Posterior vena cava (tissue), 2 donors: ENCODE data around the gene RSPO3. TPM values are rescaled to one million over a fixed set of nuclear protein-coding genes. Genes with fewer than 3 reads are reported as not detected.

ENCODE experiments used
- DNase-seq: peaks from one replicate; pipeline ENCODE4 v3.0.0-alpha.2; 2020; ENCODE audit warnings: low spot score
- intact Hi-C, 2 donors: fragments of 100-400 bp; cut with DNase I; formaldehyde crosslinking; loops; one replicate each; pipeline versions ENCODE4 v1.14.1 to v1.14.2; 2022 to 2023
- total RNA-seq, 2 donors: library from RNA; stranded (reverse); fragmentation: NEBNext Ultra II Directional; extraction: Animal tissue kit (Norgen Biotek cat#: 25700); gene quantifications; one replicate each; pipeline ENCODE4 v1.2.1, GENCODE V29; 2021
- donor health status: DM: yes; HTN: yes; CAD: no.
- donor health status: DM: yes; HTN: yes; CAD: no.

Gene RSPO3
- total RNA-seq, 2 donors from 2014 or later, result 77.1 to 101 TPM

GRCh38 chr6:127134136-127134535 is 15.7 kb downstream of the RSPO3 start:
- DNase-seq, result no peak
- intact Hi-C loops, result no loop called here

- DNase-seq, result no peak
- intact Hi-C loops, result no loop called here
Measured at GRCh38 chr6:127136786-127137185, 18.3 kb downstream of the RSPO3 start.

GRCh38 chr6:127146932-127147331 is 28.5 kb downstream of the RSPO3 start:
- no peak for DNase-seq
- intact Hi-C loops, result no loop called here

GRCh38 chr6:127147534-127147933 is 29.1 kb downstream of the RSPO3 start:
- no peak for DNase-seq
- intact Hi-C loops, result no loop called here

- DNase-seq, result no peak
- intact Hi-C loops, result no loop called here
Measured at GRCh38 chr6:127148511-127148910, 30.0 kb downstream of the RSPO3 start.

GRCh38 chr6:127154509-127154908 is 36.0 kb downstream of the RSPO3 start:
- no peak for DNase-seq
- intact Hi-C loops, result no loop called here

- DNase-seq, result no peak
- intact Hi-C loops, result no loop called here
Measured at GRCh38 chr6:127160484-127160883, 42.0 kb downstream of the RSPO3 start.

- DNase-seq, result no peak
Measured at GRCh38 chr6:127162836-127163235, 44.4 kb downstream of the RSPO3 start.

GRCh38 chr6:127164036-127164435 is 45.6 kb downstream of the RSPO3 start:
- intact Hi-C loops, result no loop called here
- no peak for DNase-seq

More at GRCh38 chr6:127162836-127163235, 44.4 kb downstream of the RSPO3 start:
- intact Hi-C loops, result no loop called here

- no peak for DNase-seq
- intact Hi-C loops, result no loop called here
Measured at GRCh38 chr6:127164565-127164964, 46.1 kb downstream of the RSPO3 start.

- intact Hi-C loops, result no loop called here
- DNase-seq, result no peak
Measured at GRCh38 chr6:127173156-127173940, 54.9 kb downstream of the RSPO3 start.

GRCh38 chr6:127176146-127176545 is 57.7 kb downstream of the RSPO3 start:
- intact Hi-C loops, result no loop called here
- no peak for DNase-seq

GRCh38 chr6:127177030-127177922 is 58.8 kb downstream of the RSPO3 start:
- no peak for DNase-seq
- intact Hi-C loops, result no loop called here

- intact Hi-C loops, result no loop called here
- DNase-seq, result no peak
Measured at GRCh38 chr6:127177923-127178231, 59.4 kb downstream of the RSPO3 start.

- intact Hi-C loops, result no loop called here
- no peak for DNase-seq
Measured at GRCh38 chr6:127178746-127179145, 60.3 kb downstream of the RSPO3 start.

GRCh38 chr6:127180426-127180825 is 62.0 kb downstream of the RSPO3 start:
- intact Hi-C loops, result no loop called here
- DNase-seq, result no peak

- no peak for DNase-seq
- intact Hi-C loops, result no loop called here
Measured at GRCh38 chr6:127182501-127182900, 64.0 kb downstream of the RSPO3 start.

GRCh38 chr6:127185437-127185995 is 67.0 kb downstream of the RSPO3 start:
- DNase-seq, result no peak
- intact Hi-C loops, result no loop called here

- peak; percentile 90 for DNase-seq
- intact Hi-C loops, result no loop called here
Measured at GRCh38 chr6:127186889-127187288, 68.4 kb downstream of the RSPO3 start.

GRCh38 chr6:127188744-127189143 is 70.3 kb downstream of the RSPO3 start:
- DNase-seq, result no peak
- intact Hi-C loops, result no loop called here
